IMR-90 (cell line): Measurements from ENCODE around the gene IFNA1.

Experiments
- BHLHE40 ChIP-seq: fragments of 150-350 bp; IDR thresholded peaks from 2 replicates; pipeline ENCODE4 v1.6.1; 2016; ENCODE audit warnings: mild to moderate bottlenecking, low read depth, low read length
- CEBPB ChIP-seq: IDR thresholded peaks from 2 replicates; pipeline ENCODE4 v1.6.1; 2012; ENCODE audit warnings: low read depth, low read length, improper control_type of control experiment
- CHD1 ChIP-seq: IDR thresholded peaks from 2 replicates; pipeline ENCODE4 v1.6.1; 2012; ENCODE audit warnings: low read depth, low read length, improper control_type of control experiment
- CTCF ChIP-seq: conservative IDR thresholded peaks from 2 replicates; pipeline ENCODE4 v1.5.1; 2012; ENCODE audit warnings: mild to moderate bottlenecking, low read depth, low read length, improper control_type of control experiment
- ELK1 ChIP-seq: fragments of 150-350 bp; IDR thresholded peaks from 2 replicates; pipeline ENCODE4 v1.6.1; 2016; ENCODE audit warnings: low read depth, mild to moderate bottlenecking, low read length, moderate library complexity, borderline replicate concordance
- MAFK ChIP-seq: IDR thresholded peaks from 2 replicates; pipeline ENCODE4 v1.6.1; 2012; ENCODE audit warnings: low read depth, low read length, improper control_type of control experiment
- MXI1 ChIP-seq: IDR thresholded peaks from 2 replicates; pipeline ENCODE4 v1.6.1; 2012; ENCODE audit warnings: low read depth, mild to moderate bottlenecking, low read length, moderate library complexity, borderline replicate concordance
- POLR2A ChIP-seq: IDR thresholded peaks from 2 replicates; pipeline ENCODE4 v1.6.1; 2012; ENCODE audit warnings: mild to moderate bottlenecking, low read depth, low read length
- RAD21 ChIP-seq: IDR thresholded peaks from 2 replicates; pipeline ENCODE4 v1.6.1; 2012; ENCODE audit warnings: low read length, improper control_type of control experiment
- RCOR1 ChIP-seq: IDR thresholded peaks from 2 replicates; pipeline ENCODE4 v1.6.1; 2012; ENCODE audit warnings: mild to moderate bottlenecking, low read length, improper control_type of control experiment; ENCODE audit not compliant: insufficient replicate concordance

- TF ChIP-seq CHD1 (no peak), CTCF (no peak), ELK1 (no peak), POLR2A (no peak), MAFK (no peak), RAD21 (no peak), RCOR1 (no peak), CEBPB (no peak), BHLHE40 (no peak), MXI1 (no peak)
Observed at GRCh38 chr9:21404146-21404545, 36.1 kb upstream of the IFNA1 start.
